NOMO-1 (cell line): ENCODE data around the gene KCNH2.
A peak's percentile ranks its signal among the peaks of the same experiment; 100 is the strongest.
"Not testable (repeated sequence)": the region's sequence is repeated elsewhere in the genome, so short reads cannot be mapped to it uniquely, and the experiment has no call there.

ENCODE experiments used
- DNase-seq, 2 experiments: peaks; one replicate each; lab custom pipeline; 2025; ENCODE audit not compliant: unreplicated experiment in 2 of 2; lab: John Stamatoyannopoulos, UW

The KCNH2 gene

DNA sequence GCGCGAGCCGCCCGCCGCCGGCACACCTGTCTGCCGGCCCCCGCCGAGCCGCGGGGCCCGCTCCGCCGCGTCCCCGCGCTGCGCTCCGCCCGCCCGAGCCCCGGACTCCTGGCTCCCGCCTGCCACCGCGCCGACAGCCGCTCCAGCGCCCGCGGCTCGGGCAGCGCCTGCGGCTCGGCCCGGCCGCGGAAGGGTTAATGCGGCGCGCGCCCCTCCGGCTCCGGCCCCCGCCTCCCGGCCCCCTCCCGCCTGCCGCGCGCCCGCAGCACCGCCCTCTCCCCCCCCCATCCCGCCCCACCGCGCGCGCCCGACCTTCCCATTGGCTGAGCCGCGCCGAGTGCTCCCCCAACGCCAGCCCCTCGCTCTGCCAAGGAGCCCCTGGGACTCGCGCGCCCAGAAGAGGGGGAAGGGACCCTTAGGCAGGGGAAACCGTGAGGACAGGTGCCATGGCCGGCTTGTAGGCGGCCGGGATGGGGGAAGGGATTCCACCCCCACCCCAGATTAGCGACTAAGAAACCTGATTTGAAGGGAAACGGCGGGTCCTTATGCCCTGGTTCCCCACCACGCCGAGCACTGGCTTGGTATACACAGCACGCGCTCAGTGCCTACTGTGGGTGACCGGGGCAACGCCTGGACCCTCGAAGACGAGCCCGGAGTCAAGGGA, at the start of gene KCNH2:
Gene KCNH2 (minus strand): TSS at position 196 of the 664 bp plus-strand sequence. CDS start 408 bp downstream, outside the sequence.
- DNase-seq: no peak

DNA sequence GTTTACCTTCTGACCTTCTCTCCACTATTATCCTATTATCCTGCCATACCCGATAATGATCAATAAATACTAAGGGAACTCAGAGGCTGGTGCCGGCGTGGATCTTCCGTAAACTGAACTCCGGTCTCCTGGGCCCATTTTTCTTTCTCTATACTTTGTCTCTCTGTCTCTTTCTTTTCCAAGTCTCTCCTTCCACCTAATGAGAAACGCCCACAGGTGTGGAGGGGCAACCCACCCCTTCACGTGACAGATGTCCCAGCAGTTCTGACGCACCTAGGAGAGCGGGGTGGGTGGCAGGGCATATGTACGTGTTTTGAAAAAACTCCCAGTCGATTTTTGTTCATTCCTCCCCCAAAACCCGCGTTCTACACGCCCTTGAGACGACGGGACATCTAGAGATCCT, 49.6 kb upstream of the KCNH2 start:
- not testable (repeated sequence) for DNase-seq

GRCh38 chr7:151026771-151027727, 48.9 kb upstream of the KCNH2 start:
- not testable (repeated sequence) for DNase-seq

- DNase-seq: no peak
These were observed 48.0 kb upstream of the KCNH2 start for GRCh38 chr7:151025924-151026671.

- no peak for DNase-seq
These were observed 46.4 kb upstream of the KCNH2 start, which contains the start of gene ATG9B for GRCh38 chr7:151024435-151025056. Gene ATG9B (minus strand): TSS chr7:151024494. CDS start chr7:151024423, 71 bp downstream.

DNA sequence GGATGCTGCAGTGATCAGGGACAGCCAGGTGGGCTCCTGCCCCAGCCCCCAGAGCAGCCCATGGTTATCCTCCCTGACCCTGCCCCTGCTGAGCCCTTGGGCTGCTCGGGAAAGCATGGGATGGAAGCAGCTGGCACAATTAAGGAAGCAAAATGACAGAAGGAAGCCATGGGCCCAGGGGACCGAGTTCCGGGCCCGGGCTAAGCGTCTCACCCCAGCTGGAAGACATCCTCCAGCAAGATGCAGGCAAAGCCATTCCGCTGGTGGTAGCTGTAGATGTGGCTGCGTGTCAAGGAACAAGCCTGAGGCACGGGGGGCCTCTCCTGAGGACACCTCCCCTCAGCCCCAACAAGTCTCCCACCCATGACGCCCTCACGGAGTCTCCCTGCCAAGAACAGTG, 45.1 kb upstream of the KCNH2 start:
- DNase-seq: no peak

GRCh38 chr7:151020231-151020630, 42.1 kb upstream of the KCNH2 start:
- no peak for DNase-seq

- DNase-seq: no peak
These were observed 41.0 kb upstream of the KCNH2 start for GRCh38 chr7:151019130-151019447.

- DNase-seq: no peak
These were observed 40.5 kb upstream of the KCNH2 start for GRCh38 chr7:151018421-151019129.

- DNase-seq: peak in 1 of 2 experiments; percentile 6
These were observed 39.9 kb upstream of the KCNH2 start for GRCh38 chr7:151017953-151018420.

GRCh38 chr7:151017370-151017952, 39.3 kb upstream of the KCNH2 start:
- DNase-seq: no peak

DNA sequence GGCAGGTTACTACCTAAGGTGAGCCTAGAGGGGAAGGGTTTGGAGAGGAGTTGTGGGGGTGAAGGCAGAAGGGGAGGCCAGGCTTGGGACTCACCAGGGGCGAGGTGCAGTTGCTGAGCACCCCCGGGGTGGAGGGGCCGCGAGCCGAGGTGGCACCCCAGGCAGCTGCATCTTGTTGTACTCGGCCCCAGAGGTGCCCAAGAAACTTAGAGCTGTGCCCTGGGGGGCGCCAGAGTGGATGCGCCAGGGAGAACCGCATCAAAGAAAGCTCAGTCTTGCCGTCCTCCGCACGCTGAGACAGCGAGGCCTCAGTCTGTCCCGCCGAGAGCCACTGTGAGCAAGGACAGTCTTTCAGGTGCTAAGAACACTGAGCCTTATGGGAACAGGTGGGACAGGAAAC, 38.8 kb upstream of the KCNH2 start:
- DNase-seq: no peak

- DNase-seq: no peak
These were observed 38.4 kb upstream of the KCNH2 start for GRCh38 chr7:151016505-151016904.

DNA sequence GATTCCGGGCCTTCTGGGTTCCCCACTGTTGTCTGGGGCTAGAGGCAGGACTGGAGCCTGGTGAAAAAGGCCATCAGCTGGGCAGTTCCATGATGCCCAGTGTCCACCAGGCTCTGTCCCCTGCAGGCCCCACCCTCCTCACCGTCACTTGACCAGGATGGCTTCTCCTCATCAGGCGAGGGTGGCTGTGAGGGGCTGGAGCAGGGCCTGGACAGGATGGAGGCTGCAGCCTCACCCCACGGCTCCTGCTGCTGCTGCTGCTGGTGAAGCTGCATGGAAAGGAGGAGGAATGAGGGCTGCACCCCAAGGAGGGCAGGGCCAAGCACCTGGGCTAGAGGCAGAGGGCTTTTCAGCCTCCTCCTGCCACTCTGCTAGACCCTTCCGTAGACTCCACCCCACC, 37.8 kb upstream of the KCNH2 start:
- DNase-seq: no peak

DNA sequence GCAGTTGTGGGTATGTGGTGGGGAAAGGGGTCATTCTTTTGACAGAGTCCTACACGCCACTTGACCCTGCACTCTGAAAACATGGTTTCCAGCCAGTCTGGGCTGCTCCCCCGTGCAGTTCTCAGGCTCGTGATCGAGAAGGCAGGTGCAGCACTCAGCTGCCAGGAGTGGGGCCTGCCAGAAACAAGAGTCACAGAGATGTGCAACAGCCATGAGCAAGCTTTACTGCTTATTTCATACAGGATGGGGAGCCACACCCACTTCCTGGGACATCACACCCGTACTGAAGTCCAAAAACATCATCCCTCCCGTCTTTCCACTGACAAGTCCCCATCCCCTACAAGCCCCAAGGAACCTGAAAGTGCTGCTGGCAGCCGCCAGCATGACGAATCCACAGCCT, 36.8 kb upstream of the KCNH2 start:
- DNase-seq: no peak

DNA sequence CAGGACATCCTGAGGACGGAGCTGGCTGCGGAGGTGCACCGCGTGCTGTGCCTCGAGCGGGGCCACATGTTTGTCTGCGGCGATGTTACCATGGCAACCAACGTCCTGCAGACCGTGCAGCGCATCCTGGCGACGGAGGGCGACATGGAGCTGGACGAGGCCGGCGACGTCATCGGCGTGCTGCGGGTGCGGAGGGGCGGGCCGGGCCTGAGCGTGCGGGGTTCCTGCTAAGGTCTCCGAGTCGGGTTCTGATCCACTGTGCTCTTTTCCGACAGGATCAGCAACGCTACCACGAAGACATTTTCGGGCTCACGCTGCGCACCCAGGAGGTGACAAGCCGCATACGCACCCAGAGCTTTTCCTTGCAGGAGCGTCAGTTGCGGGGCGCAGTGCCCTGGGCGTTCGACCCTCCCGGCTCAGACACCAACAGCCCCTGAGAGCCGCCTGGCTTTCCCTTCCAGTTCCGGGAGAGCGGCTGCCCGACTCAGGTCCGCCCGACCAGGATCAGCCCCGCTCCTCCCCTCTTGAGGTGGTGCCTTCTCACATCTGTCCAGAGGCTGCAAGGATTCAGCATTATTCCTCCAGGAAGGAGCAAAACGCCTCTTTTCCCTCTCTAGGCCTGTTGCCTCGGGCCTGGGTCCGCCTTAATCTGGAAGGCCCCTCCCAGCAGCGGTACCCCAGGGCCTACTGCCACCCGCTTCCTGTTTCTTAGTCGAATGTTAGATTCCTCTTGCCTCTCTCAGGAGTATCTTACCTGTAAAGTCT, 35.8 kb upstream of the KCNH2 start:
- DNase-seq: no peak

DNA sequence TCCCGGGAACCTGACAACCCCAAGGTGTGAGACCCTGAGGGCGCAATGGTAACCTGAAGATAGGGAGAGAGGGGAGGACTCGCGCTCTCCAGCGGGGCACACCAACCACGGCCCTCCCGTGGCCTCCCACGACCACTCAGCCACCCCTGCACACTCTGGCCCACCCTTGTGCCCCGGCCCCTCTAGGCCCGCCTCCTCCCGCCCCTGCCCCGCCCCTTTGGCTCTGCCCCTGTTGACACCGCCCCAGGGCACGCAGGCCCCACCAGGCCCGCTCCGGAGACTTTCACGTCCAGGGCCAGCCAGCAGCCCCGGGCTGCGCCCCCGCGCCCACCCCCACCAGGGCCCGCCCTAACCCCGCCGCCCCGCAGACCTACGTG, 35.2 kb upstream of the KCNH2 start:
- DNase-seq: no peak

DNA sequence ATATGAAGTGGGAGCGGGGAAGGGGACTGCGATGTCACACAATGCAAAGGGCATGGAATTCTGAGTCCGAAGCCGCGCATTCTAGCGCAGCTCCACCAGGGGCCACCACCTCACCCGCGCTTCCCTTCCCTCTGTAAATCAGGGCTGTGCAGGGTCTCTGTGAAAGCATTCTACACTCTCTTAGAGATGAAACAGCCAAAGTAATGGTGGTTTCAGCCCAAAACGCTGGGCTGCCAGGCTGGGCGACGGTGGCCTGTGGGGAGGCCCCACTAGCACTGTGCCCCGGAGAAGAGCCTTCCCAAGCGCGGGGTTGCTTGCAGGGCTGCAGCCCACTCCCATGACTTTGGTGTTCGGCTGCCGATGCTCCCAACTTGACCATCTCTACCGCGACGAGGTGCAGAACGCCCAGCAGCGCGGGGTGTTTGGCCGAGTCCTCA, 34.8 kb upstream of the KCNH2 start:
- DNase-seq: no peak
